NCI-H774 (cell line): ENCODE measurements around the gene CPE.

ENCODE experiments used
- DNase-seq: peaks from one replicate; lab custom pipeline; 2025; lab: John Stamatoyannopoulos, UW

Gene CPE

GRCh38 chr4:165367040-165367439, 11.8 kb upstream of the CPE start:
- no peak for DNase-seq

GRCh38 chr4:165368114-165368513, 10.7 kb upstream of the CPE start:
- no peak for DNase-seq

- DNase-seq = no peak
Observed at GRCh38 chr4:165368567-165368966, 10.2 kb upstream of the CPE start.

- DNase-seq = no peak
Observed at GRCh38 chr4:165369522-165369921, 9.3 kb upstream of the CPE start.

- no peak for DNase-seq
Observed at GRCh38 chr4:165370530-165370929, 8.3 kb upstream of the CPE start.

- DNase-seq = no peak
Observed at GRCh38 chr4:165375465-165375864, 3.3 kb upstream of the CPE start.

- no peak for DNase-seq
Observed at GRCh38 chr4:165378398-165378744, 437 bp upstream of the CPE start.

- no peak for DNase-seq
Observed at GRCh38 chr4:165379678-165380064, 863 bp downstream of the CPE start.

GRCh38 chr4:165380805-165381204, 2.0 kb downstream of the CPE start:
- no peak for DNase-seq

GRCh38 chr4:165381821-165382373, 3.1 kb downstream of the CPE start:
- no peak for DNase-seq

GRCh38 chr4:165382640-165383039, 3.8 kb downstream of the CPE start:
- no peak for DNase-seq

- no peak for DNase-seq
Observed at GRCh38 chr4:165383591-165384073, 4.8 kb downstream of the CPE start.

- no peak for DNase-seq
Observed at GRCh38 chr4:165384186-165384585, 5.4 kb downstream of the CPE start.

- no peak for DNase-seq
Observed at GRCh38 chr4:165384598-165384997, 5.8 kb downstream of the CPE start.

- DNase-seq = no peak
Observed at GRCh38 chr4:165385126-165385525, 6.3 kb downstream of the CPE start.

GRCh38 chr4:165386328-165386727, 7.5 kb downstream of the CPE start:
- DNase-seq = no peak

GRCh38 chr4:165388756-165389155, 9.9 kb downstream of the CPE start:
- DNase-seq = no peak

GRCh38 chr4:165393051-165393450, 14.2 kb downstream of the CPE start:
- no peak for DNase-seq

GRCh38 chr4:165393704-165394103, 14.9 kb downstream of the CPE start:
- no peak for DNase-seq

- DNase-seq = no peak
Observed at GRCh38 chr4:165394275-165394674, 15.5 kb downstream of the CPE start.

- DNase-seq = peak; percentile 74
Observed at GRCh38 chr4:165398570-165398969, 19.8 kb downstream of the CPE start.

- DNase-seq = no peak
Observed at GRCh38 chr4:165402375-165402774, 23.6 kb downstream of the CPE start.

GRCh38 chr4:165403048-165403447, 24.2 kb downstream of the CPE start:
- DNase-seq = no peak

GRCh38 chr4:165403637-165404036, 24.8 kb downstream of the CPE start:
- DNase-seq = no peak

GRCh38 chr4:165404080-165404479, 25.3 kb downstream of the CPE start:
- no peak for DNase-seq
